ENCODE results near the gene RASAL3.
A peak's percentile ranks its signal among the peaks of the same experiment; 100 is the strongest.

RASAL3 gene

GRCh38 chr19:15432629-15433518 is 31.5 kb downstream of the RASAL3 start:
- peak; percentile 40 to 92 for DNase-seq

- peak in 1 of 2 experiments; percentile 15 for DNase-seq
Measured at GRCh38 chr19:15432018-15432494, 32.3 kb downstream of the RASAL3 start.

GRCh38 chr19:15431396-15432017 is 32.8 kb downstream of the RASAL3 start:
- no peak for DNase-seq

- no peak for DNase-seq
Measured at GRCh38 chr19:15430526-15431120, 33.7 kb downstream of the RASAL3 start.

GRCh38 chr19:15429825-15430467 is 34.4 kb downstream of the RASAL3 start:
- no peak for DNase-seq

GRCh38 chr19:15428956-15429824 is 35.2 kb downstream of the RASAL3 start:
- no peak for DNase-seq

GRCh38 chr19:15427991-15428471 is 36.3 kb downstream of the RASAL3 start:
- DNase-seq = no peak

GRCh38 chr19:15427350-15427700 is 37.0 kb downstream of the RASAL3 start:
- no peak for DNase-seq

GRCh38 chr19:15426485-15427349 is 37.6 kb downstream of the RASAL3 start:
- peak in 1 of 2 experiments; percentile 2 for DNase-seq

GRCh38 chr19:15425321-15425950 is 38.9 kb downstream of the RASAL3 start:
- DNase-seq = no peak

GRCh38 chr19:15424692-15425272 is 39.6 kb downstream of the RASAL3 start:
- DNase-seq = no peak

GRCh38 chr19:15424121-15424520 is 40.2 kb downstream of the RASAL3 start:
- DNase-seq = no peak

GRCh38 chr19:15423130-15423529 is 41.2 kb downstream of the RASAL3 start:
- no peak for DNase-seq

GRCh38 chr19:15422296-15423075 is 41.9 kb downstream of the RASAL3 start:
- no peak for DNase-seq

GRCh38 chr19:15421721-15422260 is 42.6 kb downstream of the RASAL3 start:
- DNase-seq = no peak

GRCh38 chr19:15421136-15421695 is 43.1 kb downstream of the RASAL3 start:
- DNase-seq = no peak

GRCh38 chr19:15419413-15420025 is 44.8 kb downstream of the RASAL3 start:
- no peak for DNase-seq
